Activated CD8-positive, alpha-beta memory T cell treated with anti-CD3 and anti-CD28 coated beads for 24 hours (primary cell): ENCODE measurements around the gene DZIP3.
"Not testable (repeated sequence)": the region's sequence is repeated elsewhere in the genome, so short reads cannot be mapped to it uniquely, and the experiment has no call there.

ENCODE experiments used
- DNase-seq: peaks from one replicate; pipeline ENCODE4 v3.0.0-alpha.2; 2020

DZIP3 gene

DNA sequence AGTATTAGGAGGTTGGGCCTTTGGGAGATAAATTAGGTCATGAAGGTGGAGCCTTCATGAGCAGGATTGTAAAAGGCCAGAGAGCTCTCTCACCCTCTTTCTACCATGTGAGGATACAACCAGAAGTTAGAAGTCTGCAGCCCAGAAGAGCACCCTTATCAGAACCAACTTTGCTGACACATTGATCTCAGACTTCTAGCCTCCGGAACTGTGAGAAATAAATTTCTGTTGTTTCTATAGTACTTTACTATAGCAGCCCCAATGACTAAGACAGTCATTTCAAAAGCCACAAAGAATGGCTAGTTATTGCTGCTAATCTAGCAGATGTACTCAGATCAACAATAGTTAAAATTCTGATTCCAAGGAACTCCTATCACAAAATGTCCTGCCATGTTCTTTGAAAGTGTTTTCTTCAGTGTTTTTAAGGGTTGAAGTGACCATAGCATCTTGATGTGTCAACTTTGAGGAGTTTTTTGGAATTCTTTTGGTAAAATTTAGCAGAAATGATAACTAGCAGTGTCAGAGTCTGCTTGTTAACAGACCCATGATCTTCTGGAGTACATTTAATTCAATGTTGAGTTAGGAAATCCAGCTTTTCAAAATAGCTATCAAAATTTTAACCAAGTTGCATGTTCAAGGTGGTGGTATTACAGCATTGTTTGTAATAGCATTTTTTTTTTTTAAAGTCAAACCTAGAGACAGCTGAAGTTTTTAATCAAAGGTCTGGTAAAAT, 10.3 kb downstream of the DZIP3 start:
- no peak for DNase-seq

DNA sequence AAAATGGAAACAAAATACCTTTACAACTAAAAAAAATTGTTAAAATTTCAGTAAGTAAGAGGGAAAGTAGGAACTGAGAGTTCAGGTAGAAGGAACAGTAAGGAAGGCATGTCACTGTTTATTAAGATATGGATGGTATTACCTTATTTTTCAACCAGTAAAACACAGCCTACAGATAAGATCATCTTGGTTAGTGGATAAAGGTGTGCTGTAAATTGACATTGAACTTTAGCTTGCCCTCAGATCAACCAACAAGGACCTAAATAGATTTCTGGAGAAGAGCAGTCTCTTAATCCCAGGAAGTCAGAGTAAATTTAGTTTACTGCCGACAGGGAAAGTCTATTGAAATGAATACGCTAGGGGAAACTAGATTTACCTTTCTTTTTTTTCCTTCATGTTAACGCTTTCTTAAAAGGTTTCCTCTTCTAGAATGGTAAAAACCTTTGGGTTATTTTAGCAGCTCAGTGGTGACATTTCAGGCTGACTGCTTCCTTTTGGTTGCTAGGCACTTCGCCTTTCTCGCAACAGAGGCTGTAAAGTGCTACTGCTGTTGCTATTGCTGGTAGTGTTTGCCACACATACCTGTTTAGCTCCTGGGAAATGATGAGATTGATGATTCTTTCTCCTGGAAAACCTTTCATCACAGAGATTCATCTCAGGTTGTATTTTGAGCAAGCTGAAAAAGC, 12.9 kb downstream of the DZIP3 start:
- DNase-seq = no peak

- DNase-seq = no peak
Measured at GRCh38 chr3:108602935-108603294, 13.4 kb downstream of the DZIP3 start.

- DNase-seq = no peak
Measured at GRCh38 chr3:108603691-108604090, 14.2 kb downstream of the DZIP3 start.

- DNase-seq = no peak
Measured at GRCh38 chr3:108605028-108605427, 15.5 kb downstream of the DZIP3 start.

- no peak for DNase-seq
Measured at GRCh38 chr3:108605491-108605890, 16.0 kb downstream of the DZIP3 start.

GRCh38 chr3:108608750-108609149, 19.2 kb downstream of the DZIP3 start:
- DNase-seq = no peak

DNA sequence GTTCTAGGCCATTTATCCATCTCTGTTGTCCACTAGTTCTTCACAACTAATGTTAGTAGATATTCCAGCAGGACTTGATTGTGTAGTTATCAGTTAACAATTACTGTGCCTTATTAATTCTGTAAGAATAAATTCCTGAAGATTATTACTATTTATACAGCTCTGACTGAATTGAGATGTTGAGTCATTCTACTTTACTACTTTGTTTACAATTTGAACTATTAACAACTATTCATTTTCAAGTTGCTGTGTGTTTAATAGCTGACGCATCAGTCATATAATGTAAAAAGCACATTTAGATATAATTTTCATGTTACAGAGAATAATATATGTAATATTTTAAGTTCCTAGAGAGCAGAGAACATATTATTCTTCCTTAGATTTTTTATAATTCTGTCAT, 21.1 kb downstream of the DZIP3 start:
- DNase-seq = no peak

GRCh38 chr3:108616090-108616489, 26.6 kb downstream of the DZIP3 start:
- DNase-seq = not testable (repeated sequence)

DNA sequence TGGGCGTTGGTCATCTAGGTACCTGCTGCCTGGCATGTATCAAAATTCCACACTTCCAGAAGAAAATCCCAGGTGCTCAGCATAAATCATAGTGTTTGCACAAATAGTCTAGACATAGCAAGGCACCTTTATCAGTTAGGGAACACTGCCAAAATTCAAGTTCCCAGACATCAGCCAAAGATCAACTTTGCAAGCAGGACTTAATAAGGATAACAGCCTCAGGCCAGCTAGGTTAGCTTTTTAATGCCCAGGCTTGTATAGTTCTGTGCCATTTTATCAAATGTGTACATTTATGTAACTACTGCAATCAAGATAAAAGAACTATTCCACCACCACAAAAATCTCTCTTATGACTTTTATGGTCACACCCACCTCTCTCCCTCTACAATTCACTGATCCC, 30.7 kb downstream of the DZIP3 start:
- no peak for DNase-seq

- DNase-seq = no peak
Measured at GRCh38 chr3:108623504-108623903, 34.0 kb downstream of the DZIP3 start.

GRCh38 chr3:108629974-108630373, 40.5 kb downstream of the DZIP3 start:
- no peak for DNase-seq

DNA sequence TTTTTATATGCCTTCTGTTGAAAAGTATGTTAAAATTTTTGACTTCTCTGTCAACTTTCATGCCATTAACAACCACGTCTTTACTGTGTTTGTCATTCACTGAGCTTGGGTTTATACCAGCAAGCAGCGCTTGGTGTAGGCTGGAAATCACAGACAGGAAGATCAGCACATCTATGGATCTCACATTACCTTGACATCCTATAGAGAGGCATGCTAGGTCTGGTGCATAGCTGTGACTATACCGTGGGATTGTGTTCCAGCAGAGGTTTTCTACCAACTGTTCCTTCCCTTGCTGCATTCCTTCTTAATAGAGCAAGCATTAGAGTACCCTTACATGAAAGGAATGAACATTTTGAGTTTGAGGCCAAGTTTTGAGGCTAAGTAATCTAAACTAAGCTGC, 53.0 kb downstream of the DZIP3 start:
- DNase-seq = no peak

- no peak for DNase-seq
Measured at GRCh38 chr3:108645364-108645763, 55.8 kb downstream of the DZIP3 start.

- not testable (repeated sequence) for DNase-seq
Measured at GRCh38 chr3:108655664-108656063, 66.1 kb downstream of the DZIP3 start.

DNA sequence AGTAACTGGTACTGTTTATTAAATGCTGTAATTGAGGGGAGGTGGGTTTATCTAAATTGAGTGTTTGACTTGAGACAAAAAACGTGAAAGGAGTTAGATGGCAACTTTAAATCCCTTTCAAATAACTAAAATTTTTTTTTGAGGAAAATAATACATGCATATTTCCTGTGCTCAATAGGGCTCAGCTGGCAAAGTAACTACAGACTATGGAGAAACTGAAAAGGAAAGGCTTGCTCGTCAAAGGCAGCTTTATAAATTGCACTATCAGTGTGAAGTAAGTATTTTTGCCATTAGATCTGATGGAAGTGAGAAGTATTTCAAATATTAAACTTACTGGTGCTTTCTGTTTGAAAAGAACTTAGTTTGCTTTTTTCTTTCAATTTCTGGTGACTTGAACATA, 72.2 kb downstream of the DZIP3 start:
- no peak for DNase-seq

- DNase-seq = no peak
Measured at GRCh38 chr3:108662142-108662738, 72.7 kb downstream of the DZIP3 start.

DNA sequence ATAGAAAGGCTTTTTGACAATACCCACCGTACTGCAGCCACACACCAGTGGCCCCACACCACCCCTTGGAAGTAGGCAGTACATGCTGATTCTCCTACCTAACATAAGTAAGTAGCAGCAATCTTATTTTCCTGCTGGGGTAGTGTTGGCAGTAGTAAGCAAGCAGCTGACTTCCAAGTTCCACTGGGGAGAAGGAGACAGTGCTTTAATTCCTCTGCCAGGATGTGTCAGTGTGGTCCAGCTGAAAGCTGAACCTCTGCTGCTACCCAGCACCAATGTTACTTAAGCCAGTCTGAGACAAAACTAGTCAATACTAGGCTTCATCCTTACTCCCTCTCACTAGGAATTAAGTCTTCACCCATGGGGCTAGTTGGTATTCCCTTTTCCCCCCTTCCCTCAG, 74.7 kb downstream of the DZIP3 start:
- no peak for DNase-seq

DNA sequence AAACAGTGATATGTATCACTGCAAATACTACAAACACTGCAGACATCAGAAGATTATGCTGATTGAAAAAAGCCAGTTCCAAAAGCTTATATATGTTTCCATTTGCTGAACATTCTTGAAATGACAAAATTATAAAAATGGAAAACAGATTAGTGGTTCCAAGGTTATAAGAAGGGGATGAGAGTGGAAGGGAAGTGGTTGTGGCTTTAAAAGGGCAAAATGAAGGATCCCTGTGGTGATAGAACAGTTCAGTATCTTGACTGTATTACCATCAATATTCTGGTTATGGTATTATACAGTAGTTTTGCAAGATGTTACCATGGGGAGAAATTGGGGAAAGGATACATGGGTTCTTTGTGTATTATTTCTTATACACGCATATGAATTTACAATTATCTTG, 77.8 kb downstream of the DZIP3 start:
- DNase-seq = no peak

- no peak for DNase-seq
Measured at GRCh38 chr3:108669208-108669607, 79.7 kb downstream of the DZIP3 start.

DNA sequence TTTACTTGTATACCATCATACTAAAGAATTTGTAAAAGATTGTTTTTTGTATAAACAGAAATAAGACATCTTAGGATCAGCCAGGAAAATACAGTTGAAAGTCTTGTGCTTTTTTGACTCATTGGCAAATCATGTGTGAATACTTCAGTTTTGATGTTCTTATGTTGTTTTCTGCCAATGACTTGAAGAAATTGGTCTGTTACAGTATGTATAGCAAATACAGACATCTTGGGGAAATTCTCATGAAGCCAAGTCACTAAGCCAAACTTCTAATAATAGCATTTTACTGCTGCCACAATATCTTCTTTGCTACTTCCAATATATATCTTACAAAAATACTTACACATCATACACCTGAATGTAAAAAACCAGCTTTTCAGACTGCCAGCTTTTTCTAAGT, 83.2 kb downstream of the DZIP3 start:
- DNase-seq = no peak

DNA sequence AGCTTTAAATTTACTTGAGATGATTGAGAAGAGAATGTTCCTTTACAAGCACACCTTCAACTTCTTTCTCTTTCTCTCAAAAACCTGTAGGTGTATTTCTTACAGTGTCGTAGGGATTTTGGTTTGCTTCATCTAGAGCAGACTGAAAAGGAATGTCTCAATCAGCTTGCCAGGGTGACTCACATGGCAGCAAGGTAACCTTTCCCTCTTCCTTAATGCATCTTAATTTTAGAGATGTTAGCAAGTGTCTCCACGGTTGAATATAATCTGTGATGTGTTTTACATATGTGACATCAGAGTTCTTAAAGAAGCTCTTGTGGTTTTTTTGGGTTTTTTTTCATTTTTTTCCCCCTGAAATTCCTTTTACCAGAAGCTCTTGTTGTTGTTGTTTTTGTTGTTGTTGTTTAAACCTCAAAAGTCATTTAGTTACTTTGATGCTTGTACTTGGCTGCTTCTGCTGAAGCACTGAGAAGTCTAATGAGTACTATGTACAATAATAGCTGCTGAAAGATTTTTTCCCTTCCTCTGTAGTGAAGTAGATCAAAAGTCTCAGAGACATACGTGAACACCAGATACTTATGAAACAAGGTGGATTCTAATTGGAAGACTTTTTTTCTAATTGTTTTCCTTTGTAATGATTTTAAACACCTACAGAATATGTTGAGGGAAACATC, 84.6 kb downstream of the DZIP3 start:
- no peak for DNase-seq

- no peak for DNase-seq
Measured at GRCh38 chr3:108677811-108678210, 88.3 kb downstream of the DZIP3 start.

DNA sequence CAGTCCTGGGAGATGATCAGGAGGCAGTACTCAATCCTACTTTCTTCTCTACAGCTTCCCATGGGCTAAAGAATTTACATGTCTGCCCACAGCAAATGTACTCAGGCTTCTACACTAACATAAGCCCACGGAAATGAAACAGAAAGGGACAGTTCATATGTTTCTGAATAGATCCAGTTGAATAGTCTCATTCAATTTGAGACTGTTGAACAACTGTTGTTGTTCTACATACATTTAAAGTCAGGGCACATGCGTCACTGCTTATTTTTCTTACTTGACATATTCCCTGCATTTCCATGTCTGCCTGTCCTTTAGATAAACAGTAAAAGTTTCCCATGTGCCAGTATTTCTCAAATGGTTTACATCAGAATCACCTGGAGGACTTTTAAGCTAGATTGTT, 102.8 kb downstream of the DZIP3 start:
- not testable (repeated sequence) for DNase-seq
